Measurements from ENCODE around the gene ALDH8A1. TPM values are rescaled to one million over a fixed set of nuclear protein-coding genes. Genes with fewer than 3 reads are reported as not detected.

ALDH8A1 gene
- total RNA-seq, 1 donor from 2014 or later: 0.41 TPM

DNA sequence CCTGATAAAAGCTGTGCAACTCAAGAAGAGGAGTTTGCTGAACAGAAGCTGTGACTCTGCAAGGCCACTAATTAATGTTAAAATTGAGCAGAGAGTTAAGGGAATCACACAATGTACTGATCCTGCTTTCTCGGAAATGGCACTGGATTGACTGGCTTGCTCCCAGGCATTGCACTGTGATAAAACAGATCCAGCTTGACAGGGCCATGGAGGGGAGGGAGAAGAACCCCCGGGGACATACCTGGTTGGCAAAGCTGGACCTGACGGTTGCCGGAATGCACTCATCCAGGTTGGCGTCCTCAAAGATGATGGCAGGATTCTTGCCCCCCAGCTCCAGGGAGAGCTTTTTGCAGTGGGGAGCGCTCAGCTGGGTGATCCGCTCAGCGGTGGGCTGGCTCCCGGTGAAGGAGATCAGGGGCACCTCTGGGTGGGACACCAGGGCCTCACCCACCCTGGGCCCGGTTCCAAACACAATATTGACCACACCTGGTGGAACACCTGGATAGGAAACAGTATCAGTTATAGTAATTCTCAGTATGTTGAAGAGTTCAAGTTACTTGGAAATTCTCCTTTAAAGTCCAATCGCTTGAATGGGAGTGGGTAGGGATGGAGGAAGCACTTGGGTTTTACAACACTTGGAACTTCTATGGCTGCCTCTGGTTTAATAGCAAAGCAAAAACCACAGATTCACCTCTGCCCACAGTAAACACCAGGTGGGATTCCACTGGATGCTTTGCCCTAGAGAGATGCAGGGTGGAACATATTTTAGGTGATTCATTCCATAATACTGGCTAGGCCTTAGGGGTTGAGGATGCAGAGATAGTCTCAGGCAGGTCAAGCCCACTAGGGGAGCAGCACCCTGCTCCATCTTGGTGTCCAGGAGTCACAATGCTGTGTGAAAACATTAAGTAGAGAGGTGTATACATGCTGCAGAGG is 17.1 kb downstream of the ALDH8A1 start:
- peaks cover 14% of the 10 kb centered on the region for H3K4me1 ChIP-seq (ENCODE audit: insufficient read depth, low read length)
- H3K4me1 Mint-ChIP-seq (ENCODE audit: low read depth, unreplicated experiment): peaks cover 15% of the 10 kb centered on the region
- TF ChIP-seq, protein P1, sequence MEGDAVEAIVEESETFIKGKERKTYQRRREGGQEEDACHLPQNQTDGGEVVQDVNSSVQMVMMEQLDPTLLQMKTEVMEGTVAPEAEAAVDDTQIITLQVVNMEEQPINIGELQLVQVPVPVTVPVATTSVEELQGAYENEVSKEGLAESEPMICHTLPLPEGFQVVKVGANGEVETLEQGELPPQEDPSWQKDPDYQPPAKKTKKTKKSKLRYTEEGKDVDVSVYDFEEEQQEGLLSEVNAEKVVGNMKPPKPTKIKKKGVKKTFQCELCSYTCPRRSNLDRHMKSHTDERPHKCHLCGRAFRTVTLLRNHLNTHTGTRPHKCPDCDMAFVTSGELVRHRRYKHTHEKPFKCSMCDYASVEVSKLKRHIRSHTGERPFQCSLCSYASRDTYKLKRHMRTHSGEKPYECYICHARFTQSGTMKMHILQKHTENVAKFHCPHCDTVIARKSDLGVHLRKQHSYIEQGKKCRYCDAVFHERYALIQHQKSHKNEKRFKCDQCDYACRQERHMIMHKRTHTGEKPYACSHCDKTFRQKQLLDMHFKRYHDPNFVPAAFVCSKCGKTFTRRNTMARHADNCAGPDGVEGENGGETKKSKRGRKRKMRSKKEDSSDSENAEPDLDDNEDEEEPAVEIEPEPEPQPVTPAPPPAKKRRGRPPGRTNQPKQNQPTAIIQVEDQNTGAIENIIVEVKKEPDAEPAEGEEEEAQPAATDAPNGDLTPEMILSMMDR (IDR thresholded peaks at IDR 0.05; ENCODE audit: insufficient read depth, low read depth, low read length): no peak
- TF ChIP-seq EZH2 (IDR thresholded peaks at IDR 0.05; ENCODE audit: insufficient read depth, low read length): no peak
- H3K4me3 ChIP-seq (ENCODE audit: insufficient read depth, low read depth, low read length): no peak overlapping the region
- H3K27me3 ChIP-seq (ENCODE audit: insufficient read depth, low read length): no peaks in the 10 kb centered on the region
- H3K9me3 ChIP-seq (ENCODE audit: insufficient read depth, low read depth, low read length): no peaks in the 10 kb centered on the region
- no peaks in the 10 kb centered on the region for H3K9me3 Mint-ChIP-seq (ENCODE audit: unreplicated experiment)
- H3K9ac ChIP-seq (ENCODE audit: low read length): no peak overlapping the region
- H3K36me3 ChIP-seq (ENCODE audit: insufficient read depth, low read length): no peaks in the 10 kb centered on the region
- no peak for FAIRE-seq
- H3K4me3 Mint-ChIP-seq (ENCODE audit: unreplicated experiment): no peak overlapping the region
- H2AFZ ChIP-seq (ENCODE audit: low read depth, low read length): no peak overlapping the region
- H3K27me3 Mint-ChIP-seq (ENCODE audit: low read depth, unreplicated experiment): peaks cover 6% of the 10 kb centered on the region
- H3K27ac Mint-ChIP-seq (ENCODE audit: unreplicated experiment): no peak overlapping the region
- no peaks in the 10 kb centered on the region for H4K20me1 ChIP-seq (ENCODE audit: insufficient read depth, low read length)
- H3K36me3 Mint-ChIP-seq (ENCODE audit: low read depth, unreplicated experiment): peaks cover 5% of the 10 kb centered on the region
- no peak overlapping the region for H3K4me2 ChIP-seq (ENCODE audit: low read length)
- H3K27ac ChIP-seq (ENCODE audit: low read depth, low read length): no peak overlapping the region
- no peak for DNase-seq (ENCODE audit: low read depth)
- H3K79me2 ChIP-seq (ENCODE audit: insufficient read depth, low read length): no peaks in the 10 kb centered on the region

DNA sequence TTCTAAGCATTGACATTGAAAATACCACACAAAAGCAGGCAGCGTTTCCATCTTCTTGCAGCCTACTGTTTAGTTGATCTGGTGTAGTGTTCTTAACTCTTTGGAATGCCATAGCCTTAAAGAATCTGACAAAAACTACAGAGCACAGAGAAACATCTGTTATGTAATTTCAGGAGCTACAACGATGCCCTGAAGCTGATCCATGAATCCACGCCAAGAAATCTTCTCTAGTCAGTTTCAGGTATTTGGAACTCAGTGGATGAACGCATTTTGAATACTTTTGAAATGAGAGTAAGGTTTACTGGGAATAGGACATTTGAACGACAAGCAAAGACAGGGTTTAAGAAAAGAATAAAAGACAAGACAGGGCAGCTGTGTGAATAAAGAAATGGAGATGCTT is 17.8 kb downstream of the ALDH8A1 start:
- Mint-ChIP-seq H3K4me3 (ENCODE audit: unreplicated experiment) (no peak overlapping the region), H3K27me3 (ENCODE audit: low read depth, unreplicated experiment) (peaks cover 6% of the 10 kb centered on the region), H3K4me1 (ENCODE audit: low read depth, unreplicated experiment) (peaks cover 10% of the 10 kb centered on the region), H3K36me3 (ENCODE audit: low read depth, unreplicated experiment) (peaks cover 5% of the 10 kb centered on the region), H3K27ac (ENCODE audit: unreplicated experiment) (no peak overlapping the region), H3K9me3 (ENCODE audit: unreplicated experiment) (no peaks in the 10 kb centered on the region)
- Histone ChIP-seq H3K4me3 (ENCODE audit: insufficient read depth, low read depth, low read length) (no peak overlapping the region), H4K20me1 (ENCODE audit: insufficient read depth, low read length) (no peaks in the 10 kb centered on the region), H3K9ac (ENCODE audit: low read length) (no peak overlapping the region), H3K36me3 (ENCODE audit: insufficient read depth, low read length) (no peaks in the 10 kb centered on the region), H3K27ac (ENCODE audit: low read depth, low read length) (no peak overlapping the region), H2AFZ (ENCODE audit: low read depth, low read length) (no peak overlapping the region), H3K79me2 (ENCODE audit: insufficient read depth, low read length) (no peaks in the 10 kb centered on the region), H3K9me3 (ENCODE audit: insufficient read depth, low read depth, low read length) (no peaks in the 10 kb centered on the region), H3K4me1 (ENCODE audit: insufficient read depth, low read length) (peaks cover 7% of the 10 kb centered on the region), H3K4me2 (ENCODE audit: low read length) (no peak overlapping the region), H3K27me3 (ENCODE audit: insufficient read depth, low read length) (no peaks in the 10 kb centered on the region)
- FAIRE-seq (no peak), DNase-seq (ENCODE audit: low read depth) (no peak)
- no peak for TF ChIP-seq EZH2 (IDR thresholded peaks at IDR 0.05; ENCODE audit: insufficient read depth, low read length)
- TF ChIP-seq, protein P1 (IDR thresholded peaks at IDR 0.05; ENCODE audit: insufficient read depth, low read depth, low read length): no peak

DNA sequence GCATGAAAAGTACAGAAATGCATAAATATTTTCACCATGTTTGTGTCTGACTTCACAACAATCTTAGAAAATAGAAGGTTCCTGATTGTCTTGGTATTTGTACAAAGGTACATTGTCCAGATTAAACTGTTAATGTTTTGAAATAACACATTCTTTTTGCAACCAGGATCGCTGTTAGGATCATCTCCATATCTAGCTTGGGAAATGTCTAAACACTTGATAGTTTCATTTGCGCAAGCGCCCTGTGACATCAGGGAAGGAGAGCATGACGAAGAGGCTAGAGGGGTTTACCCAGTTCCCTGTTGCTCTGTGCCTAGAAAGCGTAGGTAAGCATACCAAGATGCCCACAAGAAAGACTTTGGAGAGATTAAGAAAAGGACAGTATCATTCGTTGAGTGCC is 19.4 kb downstream of the ALDH8A1 start:
- no peaks in the 10 kb centered on the region for H3K9me3 ChIP-seq (ENCODE audit: insufficient read depth, low read depth, low read length)

More for the DNA sequence above, 19.4 kb downstream of the ALDH8A1 start:
- Histone ChIP-seq H3K79me2 (ENCODE audit: insufficient read depth, low read length) (no peaks in the 10 kb centered on the region), H3K9ac (ENCODE audit: low read length) (no peak overlapping the region), H2AFZ (ENCODE audit: low read depth, low read length) (no peak overlapping the region), H3K27ac (ENCODE audit: low read depth, low read length) (no peak overlapping the region), H3K36me3 (ENCODE audit: insufficient read depth, low read length) (no peaks in the 10 kb centered on the region), H3K4me3 (ENCODE audit: insufficient read depth, low read depth, low read length) (no peak overlapping the region), H4K20me1 (ENCODE audit: insufficient read depth, low read length) (no peaks in the 10 kb centered on the region), H3K4me1 (ENCODE audit: insufficient read depth, low read length) (peaks cover 7% of the 10 kb centered on the region), H3K27me3 (ENCODE audit: insufficient read depth, low read length) (no peaks in the 10 kb centered on the region), H3K4me2 (ENCODE audit: low read length) (no peak overlapping the region)
- Mint-ChIP-seq H3K36me3 (ENCODE audit: low read depth, unreplicated experiment) (peaks cover 5% of the 10 kb centered on the region), H3K4me1 (ENCODE audit: low read depth, unreplicated experiment) (no peaks in the 10 kb centered on the region), H3K27ac (ENCODE audit: unreplicated experiment) (no peak overlapping the region), H3K4me3 (ENCODE audit: unreplicated experiment) (no peak overlapping the region), H3K27me3 (ENCODE audit: low read depth, unreplicated experiment) (peaks cover 6% of the 10 kb centered on the region), H3K9me3 (ENCODE audit: unreplicated experiment) (no peaks in the 10 kb centered on the region)
- no peak for TF ChIP-seq EZH2 (IDR thresholded peaks at IDR 0.05; ENCODE audit: insufficient read depth, low read length)
- TF ChIP-seq, protein P1 (IDR thresholded peaks at IDR 0.05; ENCODE audit: insufficient read depth, low read depth, low read length): no peak
- DNase-seq (ENCODE audit: low read depth) (no peak), FAIRE-seq (no peak)
